ENCODE data around the gene MTLN.
"Not testable (repeated sequence)": the region's sequence is repeated elsewhere in the genome, so short reads cannot be mapped to it uniquely, and the experiment has no call there.

MTLN gene

DNA sequence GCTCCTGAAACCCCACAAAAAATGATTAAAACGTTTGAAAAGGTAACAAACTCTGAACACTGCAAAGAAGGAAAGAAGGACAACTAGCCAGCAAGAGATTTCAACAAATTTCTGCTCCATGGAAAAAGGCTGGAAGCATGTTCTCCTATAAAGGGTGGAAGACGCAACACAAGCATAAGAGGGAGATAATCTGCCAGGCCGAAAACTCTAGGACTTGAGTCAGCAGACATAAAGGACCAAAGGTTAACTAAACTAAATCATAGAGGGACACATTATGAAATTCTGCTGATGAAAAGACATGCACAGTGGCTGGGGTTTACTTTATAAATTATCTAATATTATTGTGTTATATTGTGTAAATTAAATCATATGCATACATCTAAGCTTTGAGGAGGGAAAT is 14.3 kb downstream of the MTLN start:
- no peak for DNase-seq (ENCODE audit: low spot score)

DNA sequence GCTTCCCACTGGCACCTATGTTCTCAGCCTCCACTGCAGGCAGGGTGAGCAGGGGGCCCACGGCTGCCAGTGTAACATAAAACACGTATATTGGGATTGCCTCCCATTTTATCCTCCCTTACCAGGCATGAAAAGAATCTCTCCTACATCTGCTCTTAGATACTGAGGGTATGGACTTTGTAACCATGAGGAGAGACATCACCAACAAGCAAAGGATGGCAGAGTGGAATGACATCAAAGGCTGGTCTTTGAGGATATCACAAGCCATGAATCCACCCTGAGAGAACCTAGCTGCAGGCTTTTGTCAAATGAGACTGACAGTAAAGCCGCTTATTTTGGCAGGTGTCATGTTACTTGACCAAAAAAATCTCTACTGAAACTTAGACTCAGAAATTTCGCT is 14.9 kb downstream of the MTLN start:
- no peak for DNase-seq (ENCODE audit: low spot score)

DNA sequence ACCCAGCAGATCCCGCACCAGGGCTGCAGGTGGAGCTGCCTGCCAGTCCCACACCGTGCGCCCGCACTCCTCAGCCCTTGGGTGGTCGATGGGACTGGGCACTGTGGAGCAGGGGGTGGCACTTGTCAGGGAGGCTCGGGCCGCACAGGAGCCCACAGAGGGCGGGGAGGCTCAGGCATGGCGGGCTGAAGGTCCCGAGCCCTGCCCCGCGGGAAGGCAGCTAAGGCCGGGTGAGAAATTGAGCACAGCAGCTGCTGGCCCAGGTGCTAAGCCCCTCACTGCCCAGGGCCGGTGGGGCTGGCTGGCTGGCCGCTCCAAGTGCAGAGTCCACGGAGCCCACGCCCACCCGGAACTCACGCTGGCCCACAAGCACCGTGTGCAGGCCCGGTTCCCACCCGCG is 22.2 kb downstream of the MTLN start:
- DNase-seq (ENCODE audit: low spot score): not testable (repeated sequence)

DNA sequence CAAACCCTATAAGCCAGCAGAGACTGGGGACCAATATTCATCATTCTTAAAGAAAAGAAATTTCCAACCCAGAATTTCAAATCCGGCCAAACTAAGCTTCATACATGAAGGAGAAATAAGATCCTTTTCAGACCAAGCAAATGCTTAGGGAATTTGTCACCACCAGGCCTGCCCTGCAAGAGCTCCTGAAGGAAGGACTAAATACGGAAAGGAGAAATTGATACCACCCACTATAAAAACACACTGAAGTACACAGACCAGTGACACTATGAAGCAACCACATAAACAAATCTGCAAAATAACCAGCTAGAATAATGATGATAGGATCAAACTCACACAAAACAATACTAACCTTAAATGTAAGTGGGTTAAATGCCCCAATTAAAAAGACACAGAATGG is 29.9 kb downstream of the MTLN start:
- no peak for DNase-seq (ENCODE audit: low spot score)

DNA sequence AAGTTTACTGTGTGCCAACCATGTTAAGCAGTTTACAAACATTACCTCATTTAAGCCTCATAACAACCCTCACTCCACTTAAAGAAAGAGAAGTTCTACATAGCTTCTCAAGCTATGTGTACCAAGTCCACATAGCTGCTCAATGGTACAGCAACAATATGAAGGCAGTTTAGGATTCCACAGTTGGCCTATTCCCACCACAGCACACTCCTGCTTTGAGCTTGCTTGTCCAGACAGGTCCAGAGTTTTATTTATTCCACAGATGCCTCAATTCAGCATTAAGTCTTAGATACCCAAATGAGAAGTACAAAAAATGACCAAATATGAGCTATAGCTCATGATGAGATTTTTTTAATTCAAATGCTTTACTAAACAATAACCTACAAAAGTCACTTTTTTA is 32.3 kb downstream of the MTLN start:
- no peak for DNase-seq (ENCODE audit: low spot score)

DNA sequence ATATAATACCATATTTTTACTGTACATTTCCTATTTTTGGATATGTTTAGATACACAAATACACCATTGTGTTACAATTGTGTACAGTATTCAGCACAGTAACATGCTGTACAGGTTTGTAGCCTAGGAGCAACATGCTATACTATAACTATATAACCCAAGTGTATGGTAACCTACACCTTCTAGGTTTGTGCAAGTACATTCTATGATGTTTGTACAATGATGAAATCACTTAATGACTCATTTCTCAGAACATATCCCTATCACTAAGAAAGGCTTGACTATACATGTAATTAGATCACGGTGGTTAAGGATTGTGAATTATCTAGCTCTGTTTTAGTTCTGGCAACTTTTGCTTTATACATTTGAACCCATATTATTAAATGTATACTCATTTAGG is 38.8 kb downstream of the MTLN start:
- DNase-seq (ENCODE audit: low spot score): no peak

DNA sequence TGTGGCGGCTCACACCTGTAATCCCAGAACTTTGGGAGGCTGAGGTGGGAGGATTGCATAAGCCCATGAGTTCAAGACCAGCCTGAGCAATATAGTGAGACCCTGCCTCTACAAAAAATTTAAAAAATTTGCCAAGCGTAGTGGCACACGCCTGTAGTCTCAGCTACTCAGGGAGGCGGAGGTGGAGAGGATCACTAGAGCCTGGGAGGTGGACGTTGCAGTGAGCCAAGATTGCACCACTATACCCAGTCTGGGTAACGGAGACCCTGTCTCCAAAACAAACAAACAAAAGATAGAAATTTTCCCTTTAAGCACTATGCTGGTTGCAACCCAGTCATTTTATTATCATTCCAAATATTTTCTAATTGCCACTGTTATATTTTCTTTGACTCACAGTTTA is 39.8 kb downstream of the MTLN start:
- DNase-seq (ENCODE audit: low spot score): no peak

DNA sequence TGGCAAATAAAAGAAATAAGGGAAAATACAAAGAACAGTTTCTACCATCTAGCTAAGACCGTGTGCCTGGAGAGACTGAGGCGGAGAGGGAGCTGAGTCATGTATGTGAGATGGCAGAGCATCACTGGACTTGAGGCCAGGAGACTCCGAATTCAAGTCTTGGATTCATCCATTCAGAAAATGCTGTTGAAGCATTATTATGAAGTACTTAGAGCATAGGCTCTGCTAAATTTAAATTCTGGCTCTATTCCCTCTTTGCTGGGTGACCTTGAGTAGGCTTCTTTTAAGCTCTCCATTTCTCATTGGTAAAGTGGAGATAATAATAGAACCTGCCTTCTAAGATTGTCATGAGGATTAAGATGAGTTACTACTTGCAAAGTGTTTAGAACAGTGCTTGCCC is 42.2 kb downstream of the MTLN start:
- DNase-seq (ENCODE audit: low spot score): no peak

DNA sequence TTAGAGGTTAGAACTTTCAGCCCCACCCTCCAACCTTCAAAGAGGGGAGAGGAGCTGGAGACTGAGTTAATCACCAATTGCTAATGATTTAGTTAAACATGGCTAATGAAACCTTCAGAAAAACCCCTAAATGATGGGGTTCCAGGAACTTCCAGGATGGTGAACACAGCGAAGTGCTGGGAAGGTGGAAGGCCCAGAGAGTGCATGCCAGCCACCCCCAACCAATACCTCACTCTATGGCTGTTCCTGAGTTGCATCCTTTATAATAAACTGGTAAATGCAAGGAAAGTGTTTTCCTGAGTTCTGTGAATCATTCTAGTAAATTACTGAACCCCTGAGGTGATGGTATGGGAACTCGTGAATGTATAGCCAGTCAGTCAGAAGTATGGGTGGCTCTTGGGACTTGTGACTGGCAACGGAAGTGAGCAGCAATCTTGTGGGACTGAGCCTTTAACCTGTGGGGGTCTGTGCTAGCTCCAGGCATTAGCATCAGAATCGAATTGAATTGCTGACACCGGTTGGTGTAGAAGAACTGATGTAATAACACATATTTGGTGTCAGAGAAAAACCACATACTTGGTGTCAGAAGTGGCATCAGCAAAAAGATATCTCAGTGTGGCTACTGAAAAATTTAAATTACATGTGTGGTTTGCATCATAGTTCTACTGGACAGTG is 44.9 kb downstream of the MTLN start:
- no peak for DNase-seq (ENCODE audit: low spot score)

DNA sequence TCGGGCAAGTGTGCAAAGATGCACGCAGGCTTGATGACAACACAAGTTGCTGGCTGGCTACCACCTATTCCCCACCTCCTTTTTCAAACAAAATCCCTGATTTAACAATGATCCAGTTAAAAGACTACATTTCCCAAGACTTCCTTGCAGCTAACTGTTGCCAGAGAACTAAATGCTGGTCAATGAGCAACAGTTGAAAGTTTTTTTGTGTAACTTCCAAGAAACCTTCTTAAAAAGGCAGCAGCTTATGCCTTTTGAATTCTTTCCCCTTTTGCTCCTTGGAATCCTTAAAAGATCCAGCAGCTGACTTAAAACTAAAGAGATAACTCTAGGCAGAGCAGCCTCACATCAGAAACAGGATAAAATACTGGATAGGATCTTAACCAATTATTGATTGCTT is 46.1 kb downstream of the MTLN start:
- DNase-seq (ENCODE audit: low spot score): no peak

All from HuH-7 (cell line).